GM21786 (cell line): ENCODE data around the gene ING5.

Source experiments
- ATAC-seq: cut with Tn5 transposase; IDR thresholded peaks from one replicate; pipeline ENCODE4 v1.9.1; 2021; ENCODE audit not compliant: unreplicated experiment

ING5 gene

GRCh38 chr2:241672243-241673188, 29.3 kb upstream of the ING5 start:
- ATAC-seq = no peak

- ATAC-seq = no peak
Observed at GRCh38 chr2:241673189-241673663, 28.6 kb upstream of the ING5 start.

- ATAC-seq = no peak
Observed at GRCh38 chr2:241673797-241674725, 27.8 kb upstream of the ING5 start.

GRCh38 chr2:241675885-241676284, 26.0 kb upstream of the ING5 start:
- no peak for ATAC-seq

DNA sequence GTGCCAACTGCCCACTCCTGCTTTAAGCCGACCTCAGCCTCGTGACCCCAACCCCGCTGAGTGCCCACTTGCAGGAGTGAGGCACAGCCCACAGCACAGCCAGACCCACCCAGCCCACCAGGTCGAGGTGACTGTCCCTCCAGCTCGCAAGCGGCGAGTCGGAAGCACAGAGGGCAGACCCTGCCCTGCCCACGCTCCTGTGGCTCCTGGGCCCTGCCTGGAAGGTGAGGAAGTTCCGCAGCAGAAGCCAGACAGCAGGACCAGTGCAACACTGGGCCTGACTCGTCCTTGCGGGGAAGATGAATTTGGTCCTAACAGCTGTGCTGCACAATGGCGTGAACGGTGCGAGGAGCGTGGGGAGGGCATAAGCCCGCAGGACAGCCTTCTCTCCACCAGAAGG, 25.2 kb upstream of the ING5 start:
- ATAC-seq = no peak

- ATAC-seq = no peak
Observed at GRCh38 chr2:241677392-241677791, 24.4 kb upstream of the ING5 start.

- no peak for ATAC-seq
Observed at GRCh38 chr2:241678307-241678706, 23.5 kb upstream of the ING5 start.

- ATAC-seq = no peak
Observed at GRCh38 chr2:241678784-241679540, 22.9 kb upstream of the ING5 start.

- no peak for ATAC-seq
Observed at GRCh38 chr2:241680044-241680443, 21.8 kb upstream of the ING5 start.

DNA sequence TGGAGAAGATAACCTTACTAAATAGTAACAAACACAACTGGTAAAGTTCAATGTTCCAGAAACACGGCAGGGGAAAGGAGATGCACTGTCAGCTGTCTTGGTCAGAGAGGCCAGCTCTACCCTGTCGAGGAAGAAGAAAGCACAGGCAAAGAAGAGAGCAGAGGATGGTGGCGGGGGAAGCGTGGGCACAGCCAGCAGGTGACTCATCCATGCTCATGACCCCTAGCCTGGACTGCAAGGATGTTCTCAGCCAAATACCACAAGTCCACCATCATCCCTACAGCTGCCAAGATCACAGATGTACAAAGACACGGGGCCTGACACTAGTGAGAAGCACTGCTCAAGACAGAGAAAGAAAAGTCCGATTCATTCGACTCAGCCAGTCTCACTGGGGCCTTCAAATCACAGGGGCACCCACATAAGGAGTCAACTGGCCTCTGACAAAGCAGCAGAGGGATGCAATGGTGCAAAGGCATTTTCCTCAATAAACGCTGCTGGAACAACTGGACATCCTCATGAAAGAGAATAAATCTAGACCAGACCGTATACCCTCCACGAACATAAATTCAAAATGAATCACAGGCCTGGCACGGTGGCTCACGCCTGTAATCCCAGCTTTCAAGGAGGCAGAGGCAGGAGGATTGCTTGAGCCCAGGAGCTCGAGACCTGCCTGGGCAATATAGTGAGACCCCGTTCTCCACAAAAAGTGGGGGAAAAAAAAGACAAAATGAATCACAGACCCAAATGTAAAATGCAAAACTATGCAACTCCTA, 20.8 kb upstream of the ING5 start:
- ATAC-seq = no peak

- peak; percentile 6 for ATAC-seq
Observed at GRCh38 chr2:241686324-241686649, 15.6 kb upstream of the ING5 start.

DNA sequence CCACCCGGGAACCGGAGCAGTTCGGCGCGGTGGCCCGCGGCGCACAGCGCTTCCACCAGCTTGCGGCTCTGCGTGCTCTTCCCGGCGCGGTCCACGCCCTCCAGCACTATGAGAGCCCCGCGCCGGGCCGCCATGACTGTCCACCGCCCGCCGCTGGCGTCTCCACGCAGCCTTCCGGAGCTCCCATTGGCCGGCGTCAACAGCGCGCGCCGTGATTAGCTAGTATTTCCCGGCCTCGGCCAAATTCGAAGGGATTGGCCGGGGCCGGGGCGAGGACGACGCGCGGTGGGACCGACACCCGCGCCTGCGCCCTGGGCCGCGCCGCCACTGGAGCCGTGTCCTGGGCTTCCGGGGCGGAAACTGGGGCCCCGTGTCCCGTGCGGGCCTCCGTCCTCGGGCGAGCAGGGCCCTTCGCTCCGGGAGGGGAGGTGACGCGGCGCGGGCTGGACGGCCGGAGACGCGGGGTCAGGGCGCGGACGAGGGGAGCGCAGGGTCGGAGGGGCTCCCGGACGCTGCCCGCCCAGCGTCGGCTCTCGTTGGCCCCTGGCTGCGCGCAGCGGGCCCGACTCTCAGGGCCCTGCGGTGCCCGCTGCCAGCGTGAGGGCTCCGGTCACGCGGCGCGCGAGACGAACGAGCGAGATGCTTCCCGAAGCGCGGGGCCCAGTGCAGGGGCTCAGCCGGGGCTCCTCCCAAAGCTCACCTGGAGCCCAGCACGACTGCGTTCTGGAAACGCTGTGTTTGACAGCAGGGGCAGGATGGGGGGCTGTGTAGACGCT, 15.0 kb upstream of the ING5 start, which contains the start of gene DTYMK:
DTYMK (minus strand) TSS at position 166 of the 776 bp plus-strand sequence; CDS start at position 134, 32 bp downstream.
- peak; percentile 95 for ATAC-seq

DNA sequence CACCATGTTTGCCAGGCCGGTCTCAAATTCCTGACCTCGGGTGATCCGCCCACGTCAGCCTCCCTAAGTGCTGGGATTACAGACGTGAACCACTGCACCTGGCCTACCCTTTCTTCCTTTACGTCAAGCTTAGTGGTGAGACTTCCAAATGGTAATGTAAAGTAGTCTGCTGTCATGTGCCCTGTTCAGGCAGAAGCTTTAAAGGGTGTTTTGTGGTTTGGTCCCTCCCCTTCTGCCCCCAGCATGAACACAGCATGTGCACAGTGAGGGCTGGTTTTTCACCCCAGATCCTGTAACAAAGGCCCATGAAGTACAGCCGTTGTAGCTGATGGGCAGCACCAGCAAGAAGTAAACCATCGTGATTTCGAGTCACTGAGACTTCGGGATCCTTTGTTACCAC, 12.5 kb upstream of the ING5 start:
- no peak for ATAC-seq

GRCh38 chr2:241690202-241690717, 11.6 kb upstream of the ING5 start:
- no peak for ATAC-seq

GRCh38 chr2:241692448-241692847, 9.4 kb upstream of the ING5 start:
- ATAC-seq = no peak

DNA sequence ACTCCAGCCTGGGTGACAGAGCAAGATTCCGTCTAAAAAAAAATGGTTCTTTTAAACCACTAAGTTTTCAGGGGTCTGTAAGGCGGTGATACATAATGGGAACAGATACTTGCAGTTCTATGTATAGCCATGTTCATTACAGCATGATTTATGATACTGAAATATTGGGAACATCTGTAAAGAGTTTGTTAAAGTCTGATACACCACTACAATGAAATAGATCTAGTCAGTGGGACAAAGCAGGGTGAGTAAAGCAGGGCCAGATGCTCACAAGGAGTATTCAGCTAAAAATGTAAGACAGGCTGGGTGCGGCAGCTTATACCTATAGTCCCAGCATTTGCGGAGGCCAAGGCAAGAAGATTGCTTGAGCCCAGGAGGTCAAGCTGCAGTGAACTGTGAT, 6.2 kb upstream of the ING5 start:
- no peak for ATAC-seq

- ATAC-seq = no peak
Observed at GRCh38 chr2:241701149-241701398, 765 bp upstream of the ING5 start.

GRCh38 chr2:241702155-241703031, 554 bp downstream of the ING5 start:
- peak; percentile 69 for ATAC-seq
